Vagina (tissue), 2 donors: Measurements from ENCODE around the gene WDR76.

ENCODE experiments used
- CTCF ChIP-seq, 3 experiments: fragments of 450-650 bp in 2 of 3; fragments of 200-600 bp in 1 of 3; sonication (generic) in 1 of 3; IDR thresholded peaks; one replicate each; pipeline ENCODE4 v1.5.1; 2017 to 2019; ENCODE audit warnings: antibody characterized with exemption in 3 of 3, mild to moderate bottlenecking in 2 of 3, moderate library complexity in 2 of 3
- POLR2A ChIP-seq, 2 donors: fragments of 450-650 bp; IDR thresholded peaks; one replicate each; pipeline ENCODE4 v1.6.1; 2017; ENCODE audit warnings: antibody characterized with exemption in 2 of 2, mild to moderate bottlenecking in 2 of 2, moderate library complexity in 2 of 2

GRCh38 chr15:43791993-43792760, 34.6 kb upstream of the WDR76 start, which contains the start of gene SERF2:
- TF ChIP-seq POLR2A (IDR thresholded peaks at IDR 0.05) (peak; percentile 89 to 99), CTCF (IDR thresholded peaks at IDR 0.05) (no peak)
